A549 treated with ZK216348 at 1 μM for 4 hours (cell line): Measurements from ENCODE around the gene RERE. TPM values are rescaled to one million over a fixed set of nuclear protein-coding genes. Genes with fewer than 3 reads are reported as not detected.

Experiments
- total RNA-seq: library from RNA; stranded (reverse); fragments of 200-300 nt; extraction: Qiagen RNA extraction; gene quantifications from 5 replicates; pipeline ENCODE4 v1.2.3, GENCODE V29; 2022; ENCODE audit warnings: low read depth

RERE gene
- total RNA-seq: 17.1 to 30.5 TPM (median 23.1 TPM) in 5 replicates

GRCh38 chr1:8817412-8818324, at the start of gene RERE:
TSS of gene RERE (minus strand) at chr1:8817640.

DNA sequence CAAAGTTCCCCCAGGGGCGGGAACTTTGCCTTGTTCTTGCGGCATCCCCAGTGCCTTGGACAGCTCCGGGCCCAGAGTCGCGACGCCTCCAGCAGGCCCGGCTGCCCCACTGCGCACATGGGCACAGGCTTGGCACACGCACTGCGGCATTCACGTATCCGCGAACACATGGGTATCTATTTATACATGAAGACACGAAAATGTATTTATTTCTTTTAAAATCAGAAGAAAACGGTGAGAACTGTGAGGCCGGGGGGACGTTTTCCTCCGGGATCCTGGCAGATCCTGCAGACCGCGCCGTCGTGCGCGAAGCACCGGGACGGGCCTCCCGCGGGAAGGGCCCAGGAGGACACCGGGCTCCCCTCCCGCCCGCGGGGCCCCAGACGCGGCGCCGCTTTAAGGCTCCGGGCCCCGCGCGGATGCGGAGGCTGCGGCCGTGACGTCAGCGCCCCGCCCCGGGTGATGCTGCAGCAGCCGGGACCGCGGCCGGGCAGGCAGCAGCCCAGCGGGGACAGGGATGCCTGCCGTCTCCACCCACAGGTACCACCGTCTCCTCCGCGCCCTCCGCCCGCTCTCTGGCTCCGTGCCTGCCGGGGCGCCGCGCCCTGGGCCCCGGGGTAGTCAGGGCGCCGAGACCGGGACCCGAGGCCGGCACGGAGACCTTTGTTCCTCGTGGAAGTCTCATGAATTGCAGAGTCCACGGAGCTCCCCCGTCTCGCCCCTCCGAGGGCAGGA, 499.6 kb downstream of the RERE start, which contains the start of gene SLC45A1:
Gene SLC45A1 (plus strand): TSS at position 468 of the 735 bp plus-strand sequence. CDS start 6,216 bp downstream, outside the sequence.

Other genes with a start within 250 kb of the RERE start
- gene ENO1, start 61.0 kb upstream of the RERE start, total RNA-seq: 2,803 to 3,078 TPM (median 2,890 TPM) in 5 replicates
- gene CA6, start 128.2 kb upstream of the RERE start, total RNA-seq: not detected in 5 replicates
- not detected in 5 replicates for gene SLC2A7, start 208.8 kb upstream of the RERE start, total RNA-seq